HG03439 (cell line): ENCODE measurements around the gene CDC42BPA.
"Not testable (repeated sequence)": the region's sequence is repeated elsewhere in the genome, so short reads cannot be mapped to it uniquely, and the experiment has no call there.

Source experiments
- ATAC-seq: cut with Tn5 transposase; IDR thresholded peaks from one replicate; pipeline ENCODE4 v1.9.1; 2021; ENCODE audit warnings: mild to moderate bottlenecking, moderate library complexity; ENCODE audit not compliant: unreplicated experiment

Gene CDC42BPA

DNA sequence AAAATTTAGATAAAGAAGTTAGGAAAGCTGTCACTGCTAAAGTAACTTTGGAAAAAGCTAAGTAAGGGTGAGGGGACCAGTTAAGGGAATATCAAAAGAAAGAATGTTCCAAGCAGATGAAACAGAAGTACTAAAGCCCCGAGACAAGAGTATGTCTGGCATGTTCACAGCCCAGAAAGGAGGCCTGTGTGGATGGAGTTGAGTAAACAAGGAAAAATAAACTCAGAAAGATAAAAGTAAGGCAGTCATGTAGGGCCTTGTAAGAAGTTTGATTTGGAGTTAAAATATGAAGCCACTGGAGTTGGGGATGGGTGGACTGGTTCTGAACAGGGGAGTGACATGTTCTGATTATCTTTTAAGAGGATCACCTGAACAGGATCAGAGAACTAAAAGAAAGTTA lies 177.9 kb downstream of the CDC42BPA start:
- ATAC-seq = no peak

GRCh38 chr1:227136210-227136820 lies 182.0 kb downstream of the CDC42BPA start:
- ATAC-seq = no peak

DNA sequence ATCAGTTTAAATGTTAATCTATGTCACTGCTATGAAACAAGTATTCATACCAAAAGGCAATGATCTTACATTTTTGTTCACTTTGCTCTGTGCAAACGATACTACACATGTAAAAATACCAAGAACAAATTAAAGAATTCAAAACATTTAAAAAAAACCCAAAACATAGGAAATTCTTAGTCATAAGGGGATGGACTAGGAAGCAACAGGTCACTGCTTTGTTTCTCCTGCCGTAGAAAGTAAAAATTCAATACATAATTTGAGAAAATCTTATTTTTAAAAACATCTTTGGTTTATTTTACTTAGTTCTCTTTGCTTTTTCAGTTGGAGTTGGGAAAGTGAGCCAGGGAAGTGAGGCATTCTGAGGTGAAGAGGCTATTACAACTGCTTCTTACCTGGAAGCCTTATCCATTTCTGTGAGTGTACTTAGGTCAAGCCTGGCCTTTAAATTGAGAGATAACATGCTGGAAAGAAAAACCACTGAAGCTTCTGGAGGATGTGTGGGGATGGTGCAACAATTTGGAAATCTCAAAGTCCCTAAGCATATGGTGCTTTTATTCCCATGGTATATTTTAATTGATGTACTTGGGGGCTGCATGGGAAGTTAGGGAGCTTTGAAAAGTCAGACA lies 183.5 kb downstream of the CDC42BPA start:
- no peak for ATAC-seq

DNA sequence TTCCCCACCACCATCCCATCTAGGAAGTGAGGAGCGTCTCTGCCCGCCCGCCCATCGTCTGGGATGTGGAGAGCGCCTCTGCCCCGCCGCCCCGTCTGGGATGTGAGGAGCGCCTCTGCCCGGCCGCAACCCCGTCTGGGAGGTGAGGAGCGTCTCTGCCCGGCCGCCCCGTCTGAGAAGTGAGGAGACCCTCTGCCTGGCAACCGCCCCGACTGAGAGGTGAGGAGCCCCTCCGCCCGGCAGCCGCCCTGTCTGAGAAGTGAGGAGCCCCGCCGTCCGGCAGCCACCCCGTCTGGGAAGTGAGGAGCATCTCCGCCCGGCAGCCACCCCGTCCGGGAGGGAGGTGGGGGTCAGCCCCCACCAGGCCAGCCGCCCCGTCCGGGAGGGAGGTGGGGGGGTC lies 185.6 kb downstream of the CDC42BPA start:
- ATAC-seq = not testable (repeated sequence)

DNA sequence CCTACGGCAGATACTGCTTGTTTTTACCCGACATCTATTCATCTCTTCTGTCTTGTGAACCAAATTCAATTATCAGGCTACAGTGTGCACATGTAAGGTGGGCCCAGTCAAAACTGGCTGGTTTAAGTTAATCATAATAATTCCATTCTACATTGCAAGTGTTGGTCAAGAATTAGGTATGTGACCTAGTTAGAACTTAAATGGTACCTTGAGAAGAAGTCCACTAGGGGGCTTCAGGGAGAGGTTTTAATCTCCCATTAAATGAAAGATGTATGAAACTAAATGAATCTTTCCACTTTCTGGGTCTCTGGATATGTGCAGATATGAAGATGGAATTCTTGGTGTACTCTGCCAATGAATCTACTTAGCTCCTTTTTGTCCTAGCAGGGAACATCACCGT lies 187.1 kb downstream of the CDC42BPA start:
- no peak for ATAC-seq

DNA sequence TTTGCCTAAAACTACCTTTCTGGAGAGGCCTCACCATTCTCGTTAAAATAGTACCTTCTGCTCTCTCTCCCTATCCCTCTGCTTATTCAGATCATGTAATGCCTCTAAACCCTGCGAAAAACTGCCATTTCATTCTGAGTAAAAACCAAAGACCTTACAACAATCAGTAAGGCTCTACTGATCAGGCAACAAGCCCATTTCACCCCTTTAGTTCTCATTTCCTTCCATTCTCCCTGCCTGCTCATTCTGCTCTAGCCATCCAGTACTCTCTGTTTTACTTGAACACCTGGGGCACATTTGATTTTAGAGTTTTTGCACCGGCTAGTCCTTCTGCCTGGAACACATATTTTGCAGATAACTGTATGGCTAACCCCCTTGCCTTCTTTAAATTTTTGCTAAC lies 190.4 kb downstream of the CDC42BPA start:
- no peak for ATAC-seq

DNA sequence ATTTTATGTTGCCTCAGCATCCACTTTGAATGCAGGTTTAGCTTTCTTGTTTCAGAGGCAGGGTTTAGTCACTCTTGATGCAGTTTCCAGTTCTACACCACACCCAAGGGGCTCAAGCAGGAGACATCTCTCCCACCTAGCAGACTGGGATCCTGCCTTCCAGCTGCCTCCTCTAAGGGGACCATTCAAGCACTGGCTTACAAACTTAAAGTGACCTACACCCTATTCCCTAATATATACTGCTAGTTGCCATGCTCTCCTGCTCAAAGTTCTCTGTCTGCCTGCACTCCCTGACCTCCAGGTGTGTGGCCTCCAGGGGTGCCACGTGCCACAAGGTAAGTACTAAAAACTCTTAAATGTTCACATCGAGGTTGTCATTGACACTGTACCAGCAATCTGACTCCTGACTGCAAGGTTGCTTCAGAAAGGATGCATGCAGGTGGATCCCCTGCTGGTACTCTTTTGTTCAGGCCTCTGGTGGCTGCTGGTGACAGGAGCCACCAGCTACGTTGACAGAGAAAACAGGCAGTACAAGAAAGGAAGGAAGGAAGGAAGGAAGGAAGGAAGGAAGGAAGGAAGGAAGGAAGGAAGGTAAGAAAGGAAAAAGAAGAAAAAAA lies 192.3 kb downstream of the CDC42BPA start:
- no peak for ATAC-seq

DNA sequence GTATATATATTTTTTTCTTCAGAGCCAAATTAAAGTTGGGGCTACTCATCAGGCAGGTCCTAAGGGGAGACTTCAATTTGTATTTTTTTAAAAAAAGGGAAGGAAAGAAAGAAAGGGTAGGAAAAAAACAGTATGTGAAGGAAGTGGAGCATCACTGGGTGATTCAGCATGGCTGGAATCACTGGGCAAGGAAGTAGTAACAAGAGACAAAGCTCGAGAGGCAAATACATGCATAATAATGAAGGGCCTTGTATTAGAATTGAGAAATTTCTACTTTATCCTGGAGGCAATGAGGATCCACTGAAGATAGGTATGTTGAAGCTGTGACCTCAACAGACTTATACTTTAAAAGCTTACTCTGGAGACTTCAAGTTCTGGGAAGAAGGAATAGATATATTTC lies 193.8 kb downstream of the CDC42BPA start:
- no peak for ATAC-seq

- no peak for ATAC-seq
Observed at GRCh38 chr1:227120826-227121225, 197.5 kb downstream of the CDC42BPA start.

DNA sequence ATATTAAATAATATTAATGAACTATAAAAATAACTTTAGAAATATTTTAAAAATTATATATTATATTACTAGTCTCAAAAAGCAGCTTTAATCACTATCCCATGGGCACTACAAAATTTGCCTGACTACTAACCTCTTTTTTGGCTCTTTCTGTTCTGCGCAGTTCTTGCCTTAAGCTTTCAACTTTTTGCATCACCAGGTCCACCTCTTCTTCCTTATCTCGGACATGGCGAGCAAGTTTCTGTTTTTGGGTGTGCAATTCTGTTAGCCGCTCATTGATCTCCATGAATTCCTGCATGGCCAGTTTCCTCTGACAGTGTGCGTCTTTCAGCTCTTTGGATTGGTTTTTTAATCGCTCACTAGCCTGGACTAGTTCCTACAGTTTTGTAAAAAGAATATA lies 205.8 kb downstream of the CDC42BPA start:
- no peak for ATAC-seq

- no peak for ATAC-seq
Observed at GRCh38 chr1:227111782-227112181, 206.5 kb downstream of the CDC42BPA start.

DNA sequence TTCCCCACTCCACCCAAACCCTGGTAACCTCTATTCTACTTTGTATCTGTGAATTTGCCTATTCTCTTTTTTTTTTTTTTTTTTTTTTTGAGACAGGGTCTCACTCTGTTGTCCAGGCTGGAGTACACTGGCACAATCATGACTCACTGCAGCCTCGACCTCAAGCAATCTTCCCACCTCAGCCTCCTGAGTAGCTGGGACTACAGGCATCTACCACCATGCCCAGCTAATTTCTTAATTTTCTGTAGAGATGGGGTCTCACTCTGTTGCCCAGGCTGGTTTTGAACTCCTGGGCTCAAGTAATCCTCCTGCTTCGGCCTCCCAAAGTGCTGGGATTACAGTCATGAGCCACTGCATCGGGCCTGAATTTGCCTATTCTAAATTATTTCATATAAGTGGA lies 213.0 kb downstream of the CDC42BPA start:
- not testable (repeated sequence) for ATAC-seq

DNA sequence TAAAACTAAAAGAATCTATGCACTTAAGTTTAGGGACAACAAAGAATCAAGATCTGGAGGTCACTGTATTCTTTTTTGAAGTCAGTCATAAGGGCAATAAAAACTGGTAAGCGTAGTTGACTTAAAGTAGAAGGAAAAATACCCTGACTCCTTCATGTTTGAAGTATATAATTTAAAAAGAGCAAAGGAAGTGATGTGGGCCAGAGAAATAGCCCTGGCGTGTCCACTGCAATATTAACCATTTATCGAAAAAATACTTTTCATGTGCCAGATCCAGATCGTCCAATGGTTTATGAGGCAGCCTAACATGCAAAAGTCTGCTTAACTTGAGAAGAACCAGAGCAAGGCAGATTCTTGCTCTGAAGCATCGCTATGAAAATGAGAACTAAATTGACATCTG lies 216.2 kb downstream of the CDC42BPA start:
- no peak for ATAC-seq

DNA sequence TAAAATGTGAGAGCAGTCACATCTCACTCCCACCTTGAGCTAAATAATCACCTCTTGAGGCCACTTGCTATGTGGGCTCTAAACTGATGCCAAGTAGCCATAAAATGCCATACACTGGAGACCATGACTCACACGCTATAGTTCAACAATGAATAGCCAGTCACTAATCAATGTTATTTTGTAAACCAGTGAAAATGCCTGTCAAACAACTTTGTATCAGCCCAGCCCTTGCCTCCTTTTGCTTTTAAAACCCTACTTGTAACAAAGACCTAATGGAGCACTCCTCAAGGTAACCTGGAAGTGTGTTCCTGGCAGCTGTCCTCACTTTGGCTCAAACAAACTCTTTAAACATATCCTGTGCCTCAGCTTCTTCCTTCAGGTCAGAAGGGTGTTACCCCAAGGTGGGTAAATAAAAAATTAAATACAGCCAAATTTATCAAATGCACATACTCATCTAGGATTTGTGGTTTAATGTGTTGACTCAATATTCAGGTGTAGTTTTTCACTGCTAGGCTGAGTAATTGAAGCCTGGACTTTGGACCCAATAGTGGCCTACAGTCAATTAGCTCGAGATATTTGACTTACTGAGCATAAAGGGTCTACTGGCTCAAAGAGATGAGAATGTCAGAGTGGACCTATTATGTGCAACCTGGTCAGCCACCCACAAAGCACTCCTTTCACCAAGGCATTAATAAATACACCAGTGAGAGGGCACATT lies 223.9 kb downstream of the CDC42BPA start:
- no peak for ATAC-seq

- no peak for ATAC-seq
Observed at GRCh38 chr1:227093309-227093708, 225.0 kb downstream of the CDC42BPA start.

- ATAC-seq = no peak
Observed at GRCh38 chr1:227092069-227092468, 226.2 kb downstream of the CDC42BPA start.

DNA sequence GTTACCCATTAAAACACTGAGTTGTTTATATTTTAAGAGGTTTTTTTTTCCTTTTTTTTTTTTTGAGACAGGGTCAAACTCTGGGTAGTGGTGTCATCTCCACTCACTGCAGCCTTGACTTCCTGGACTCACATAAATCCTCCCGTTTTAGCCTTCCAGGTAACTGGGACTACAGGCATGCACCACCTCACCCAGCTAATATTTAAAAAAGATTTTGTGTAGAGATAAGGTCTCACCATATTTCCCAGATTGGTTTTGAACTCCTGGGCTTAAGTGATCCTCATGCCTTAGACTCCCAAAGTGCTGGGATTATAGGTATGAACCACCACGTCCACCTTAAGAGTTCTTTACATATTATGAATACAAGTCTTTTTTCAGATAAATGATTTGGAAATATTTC lies 231.7 kb downstream of the CDC42BPA start:
- no peak for ATAC-seq

DNA sequence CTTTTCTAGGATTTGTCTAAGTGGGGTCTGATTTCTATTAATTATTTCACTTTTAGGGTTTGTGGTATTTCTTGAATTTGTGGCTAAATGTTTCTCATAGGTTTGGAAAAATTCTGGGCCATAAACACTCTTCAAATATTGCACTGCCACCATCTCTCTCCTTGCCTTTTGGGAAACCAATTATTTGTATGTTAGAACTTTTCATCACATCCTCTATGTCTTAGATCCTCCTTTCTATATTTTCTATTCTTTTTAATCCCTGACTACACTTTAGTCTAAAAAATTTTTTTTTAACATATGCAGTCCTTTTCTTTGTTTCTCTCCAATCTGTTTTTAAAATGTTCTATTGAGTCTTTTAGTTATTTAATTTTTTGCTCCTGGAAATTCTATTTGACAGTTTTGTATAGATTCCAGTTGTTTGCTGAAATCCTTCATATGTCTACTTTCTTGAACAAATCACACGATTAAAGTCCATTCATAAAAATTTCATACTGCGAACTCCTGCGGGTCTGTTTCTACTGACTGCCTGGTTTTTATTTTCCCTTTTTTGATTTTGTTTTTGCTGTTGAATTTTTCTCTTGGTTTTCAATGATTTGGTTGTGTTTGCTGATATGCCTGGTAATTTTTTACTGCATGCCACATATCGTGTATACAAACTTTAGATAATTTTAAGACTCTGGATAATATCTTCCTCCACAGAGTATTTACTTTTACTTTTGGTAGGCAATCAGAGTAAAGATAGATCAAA lies 235.1 kb downstream of the CDC42BPA start:
- no peak for ATAC-seq

DNA sequence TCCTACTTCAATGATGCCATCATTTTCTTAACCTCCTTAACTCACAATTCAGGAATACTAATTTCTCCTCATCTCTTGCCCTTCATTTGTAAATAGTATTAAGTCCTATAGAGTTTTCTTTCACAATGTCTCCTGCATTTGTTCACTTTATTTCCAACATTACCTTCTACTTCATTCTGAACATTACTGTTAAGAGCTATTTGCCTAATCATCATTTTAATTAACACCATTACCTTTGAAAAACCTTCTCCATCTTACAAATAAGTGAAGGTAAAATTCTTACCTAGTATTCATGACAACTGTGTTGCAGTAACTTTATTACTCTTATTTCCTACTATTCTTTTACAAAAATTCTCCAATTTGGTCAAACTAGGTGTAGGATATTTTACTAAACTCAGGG lies 240.5 kb downstream of the CDC42BPA start:
- ATAC-seq = no peak

- no peak for ATAC-seq
Observed at GRCh38 chr1:227073786-227074185, 244.5 kb downstream of the CDC42BPA start.

GRCh38 chr1:227072991-227073390 lies 245.3 kb downstream of the CDC42BPA start:
- ATAC-seq = no peak
